ENCODE results near the gene NOM1. TPM values are rescaled to one million over a fixed set of nuclear protein-coding genes. Genes with fewer than 3 reads are reported as not detected.

The NOM1 gene
- total RNA-seq, 1 experiment from 2014 or later: 10.8 TPM

Other genes starting within 250 kb of the NOM1 start
- gene LMBR1, start 56.5 kb upstream of the NOM1 start, total RNA-seq (2014; rRNA removed; shearing (Covaris generic)): 66.9 and 78.8 TPM in 2 replicates
- 1.0 and 1.6 TPM in 2 replicates for gene MNX1, start 61.0 kb downstream of the NOM1 start, total RNA-seq (2014; rRNA removed; shearing (Covaris generic))
- gene UBE3C, start 189.2 kb downstream of the NOM1 start, total RNA-seq (2014; rRNA removed; shearing (Covaris generic)): 37.8 and 50.2 TPM in 2 replicates